Activated CD8-positive, alpha-beta T cell treated with anti-CD3 and anti-CD28 coated beads for 36 hours (primary cell): ENCODE results near the gene FMR1NB. TPM values are rescaled to one million over a fixed set of nuclear protein-coding genes. Genes with fewer than 3 reads are reported as not detected.

ENCODE experiments used
- ATAC-seq: fragments of 200-7000 bp; cut with Tn5 transposase; one replicate; pipeline ENCODE4 v1.10.0; 2021; ENCODE audit warnings: mild to moderate bottlenecking, moderate library complexity
- CTCF ChIA-PET: fragments of 350-600 bp; sonication (Branson Sonifier 250); formaldehyde crosslinking; loops from one replicate; lab custom pipeline; 2021; ENCODE audit warnings: antibody characterized with exemption; lab: Charles Lee
- POLR2A ChIA-PET: fragments of 350-600 bp; sonication (Branson Sonifier 250); formaldehyde crosslinking; loops from one replicate; lab custom pipeline; 2021; ENCODE audit warnings: antibody characterized with exemption; lab: Charles Lee
- DNase-seq: peaks from one replicate; pipeline ENCODE4 v3.0.0-alpha.2; 2020
- H3K27ac Mint-ChIP-seq: one replicate; pipeline ENCODE4 v1.8.0; 2021; ENCODE audit warnings: mild to moderate bottlenecking, mixed read lengths
- H3K27me3 Mint-ChIP-seq: one replicate; pipeline ENCODE4 v1.8.0; 2021; ENCODE audit warnings: mixed read lengths
- H3K36me3 Mint-ChIP-seq: one replicate; pipeline ENCODE4 v1.8.0; 2021; ENCODE audit warnings: low read depth, mixed read lengths
- H3K4me1 Mint-ChIP-seq: one replicate; pipeline ENCODE4 v1.8.0; 2021; ENCODE audit warnings: low read depth, mixed read lengths
- H3K4me3 Mint-ChIP-seq: one replicate; pipeline ENCODE4 v1.8.0; 2021; ENCODE audit warnings: mild to moderate bottlenecking, moderate library complexity, mixed read lengths
- H3K9me3 Mint-ChIP-seq: one replicate; pipeline ENCODE4 v1.8.0; 2021; ENCODE audit warnings: mixed read lengths
- intact Hi-C: fragments of 100-400 bp; cut with micrococcal nuclease; formaldehyde crosslinking; loops from one replicate; pipeline ENCODE4 v1.10.0; 2022
- total RNA-seq, 2 experiments: library from RNA; stranded (reverse); gene quantifications; one replicate each; pipeline ENCODE4 v1.2.3, GENCODE V29; 2021
- TF ChIP-seq, protein P1 (sequence below): fragments of 200-600 bp; IDR thresholded peaks from one replicate; pipeline ENCODE4 v1.8.0; 2022; ENCODE audit warnings: antibody characterized with exemption, mild to moderate bottlenecking

Gene FMR1NB
- total RNA-seq, 2 experiments from 2014 or later, result not detected

DNA sequence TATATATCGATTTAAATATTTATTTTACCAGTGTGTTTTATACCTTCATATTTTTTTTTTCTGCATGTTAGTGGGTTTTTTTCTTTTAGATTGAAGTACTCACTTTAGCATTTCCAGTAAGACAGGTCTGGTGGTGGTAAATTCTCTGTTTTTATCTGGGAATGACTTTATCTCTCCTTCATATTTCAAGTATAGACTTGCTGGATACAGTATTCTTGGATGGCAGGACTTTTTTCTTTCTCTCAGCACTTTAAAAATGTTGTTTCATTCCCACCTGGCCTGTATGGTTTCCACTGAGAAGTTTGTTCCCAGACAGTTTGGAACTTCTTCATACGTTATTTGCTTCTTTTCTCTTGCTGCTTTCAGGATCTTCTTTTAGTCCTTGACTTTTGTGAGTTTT, 86.1 kb downstream of the FMR1NB start:
- Mint-ChIP-seq H3K27me3 (peaks cover 6% of the 10 kb centered on the region), H3K36me3 (no peaks in the 10 kb centered on the region), H3K27ac (no peak overlapping the region), H3K4me3 (no peak overlapping the region), H3K9me3 (no peaks in the 10 kb centered on the region), H3K4me1 (no peaks in the 10 kb centered on the region)
- TF ChIP-seq, protein P1, sequence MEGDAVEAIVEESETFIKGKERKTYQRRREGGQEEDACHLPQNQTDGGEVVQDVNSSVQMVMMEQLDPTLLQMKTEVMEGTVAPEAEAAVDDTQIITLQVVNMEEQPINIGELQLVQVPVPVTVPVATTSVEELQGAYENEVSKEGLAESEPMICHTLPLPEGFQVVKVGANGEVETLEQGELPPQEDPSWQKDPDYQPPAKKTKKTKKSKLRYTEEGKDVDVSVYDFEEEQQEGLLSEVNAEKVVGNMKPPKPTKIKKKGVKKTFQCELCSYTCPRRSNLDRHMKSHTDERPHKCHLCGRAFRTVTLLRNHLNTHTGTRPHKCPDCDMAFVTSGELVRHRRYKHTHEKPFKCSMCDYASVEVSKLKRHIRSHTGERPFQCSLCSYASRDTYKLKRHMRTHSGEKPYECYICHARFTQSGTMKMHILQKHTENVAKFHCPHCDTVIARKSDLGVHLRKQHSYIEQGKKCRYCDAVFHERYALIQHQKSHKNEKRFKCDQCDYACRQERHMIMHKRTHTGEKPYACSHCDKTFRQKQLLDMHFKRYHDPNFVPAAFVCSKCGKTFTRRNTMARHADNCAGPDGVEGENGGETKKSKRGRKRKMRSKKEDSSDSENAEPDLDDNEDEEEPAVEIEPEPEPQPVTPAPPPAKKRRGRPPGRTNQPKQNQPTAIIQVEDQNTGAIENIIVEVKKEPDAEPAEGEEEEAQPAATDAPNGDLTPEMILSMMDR, result no peak
- ATAC-seq, result no peak
- ChIA-PET CTCF (interaction anchor here (0.7 kb wide), 1 partner anchor 374 kb away, joined by 4 read pairs; no protein-coding TSS in a partner anchor), POLR2A (no interaction called here)
- DNase-seq, result no peak
- intact Hi-C loops, result no loop called here

DNA sequence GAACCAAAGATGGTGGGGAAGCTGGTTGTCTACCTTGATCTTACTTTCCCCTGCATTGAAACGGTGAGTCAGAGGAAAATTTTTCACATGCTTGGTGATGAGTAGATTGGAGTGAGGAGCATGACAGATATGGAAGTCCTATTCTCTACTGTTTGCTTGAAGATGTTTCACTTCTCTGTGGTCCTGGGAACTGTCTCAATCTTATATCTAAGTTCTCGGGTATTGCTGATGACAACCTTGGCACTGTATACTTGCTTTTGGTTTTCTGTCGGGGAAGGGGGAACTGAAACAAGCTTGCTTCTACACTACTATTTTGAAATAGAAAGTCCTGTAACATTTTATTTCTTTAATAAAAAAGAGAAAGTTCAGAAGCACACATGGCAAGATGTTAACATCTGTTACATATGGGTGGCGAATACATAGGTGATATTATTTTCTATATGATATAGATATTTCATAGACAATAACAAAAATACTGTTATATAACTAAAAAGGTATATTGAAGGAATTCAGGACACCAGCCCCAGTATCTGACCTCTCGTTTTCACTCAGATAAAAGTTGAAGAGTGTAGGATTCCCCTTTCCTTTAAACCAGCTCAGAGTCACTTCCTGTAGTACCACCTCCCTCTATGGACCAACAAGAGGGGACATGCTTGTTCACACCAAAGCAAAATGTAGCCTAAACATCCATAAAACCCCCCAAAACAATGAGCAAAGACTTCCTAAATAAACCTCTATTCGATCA, 88.8 kb downstream of the FMR1NB start:
- CTCF ChIA-PET, result interaction anchor here (0.7 to 0.8 kb wide), 2 partner anchors 1217 to 1401 kb away, joined by 3 read pairs; no protein-coding TSS in a partner anchor

DNA sequence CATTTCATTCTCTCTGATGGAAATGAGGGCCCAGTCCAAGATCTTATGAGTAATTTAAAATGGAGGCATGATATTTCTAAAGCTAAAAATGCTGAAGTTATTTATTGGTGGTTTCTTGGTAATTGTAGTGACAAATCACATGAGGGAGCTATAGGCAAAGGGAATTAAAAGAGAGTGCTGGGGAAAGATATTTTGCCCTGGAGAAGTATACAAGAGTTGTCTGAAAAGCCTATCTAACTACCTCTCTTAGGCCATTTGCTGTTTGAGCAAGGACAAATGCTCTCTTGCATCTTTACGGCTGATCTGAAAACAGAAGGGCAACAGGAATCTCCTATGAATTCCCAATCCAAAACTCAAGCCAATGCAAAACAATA, 89.4 kb downstream of the FMR1NB start:
- Mint-ChIP-seq H3K36me3 (no peaks in the 10 kb centered on the region), H3K27ac (no peak overlapping the region), H3K9me3 (no peaks in the 10 kb centered on the region), H3K27me3 (peaks cover 6% of the 10 kb centered on the region), H3K4me3 (no peak overlapping the region), H3K4me1 (no peaks in the 10 kb centered on the region)
- CTCF ChIA-PET, result interaction anchor here (0.7 to 0.8 kb wide), 2 partner anchors 1216 to 1401 kb away, joined by 3 read pairs; no protein-coding TSS in a partner anchor
- TF ChIP-seq, protein P1, result no peak
- POLR2A ChIA-PET, result no interaction called here
- ATAC-seq (no peak), DNase-seq (no peak)
- intact Hi-C loops, result no loop called here

More for the DNA sequence above, 88.8 kb downstream of the FMR1NB start:
- H3K27ac Mint-ChIP-seq, result no peak overlapping the region
- TF ChIP-seq, protein P1, result no peak
- H3K4me3 Mint-ChIP-seq, result no peak overlapping the region
- intact Hi-C loops, result no loop called here
- H3K9me3 Mint-ChIP-seq, result no peaks in the 10 kb centered on the region
- no peaks in the 10 kb centered on the region for H3K4me1 Mint-ChIP-seq
- no peak for DNase-seq
- peaks cover 6% of the 10 kb centered on the region for H3K27me3 Mint-ChIP-seq
- POLR2A ChIA-PET, result no interaction called here
- ATAC-seq, result no peak
- no peaks in the 10 kb centered on the region for H3K36me3 Mint-ChIP-seq

Other genes with a start within 250 kb of the FMR1NB start
- gene FMR1, start 69.4 kb upstream of the FMR1NB start, total RNA-seq, result 10 to 100 TPM; 27.2 to 28.2 TPM